Urinary bladder (tissue), 4 donors: ENCODE results near the gene GINS2. TPM values are rescaled to one million over a fixed set of nuclear protein-coding genes. Genes with fewer than 3 reads are reported as not detected.

Source experiments
- DNase-seq: peaks from one replicate; pipeline ENCODE4 v3.0.0-alpha.2; 2015; ENCODE audit errors: extremely low spot score
- H3K27ac ChIP-seq: one replicate; pipeline ENCODE4 v1.5.1; 2013; ENCODE audit warnings: low read depth, mild to moderate bottlenecking, moderate library complexity
- H3K36me3 ChIP-seq: one replicate; pipeline ENCODE4 v1.6.1; 2013; ENCODE audit warnings: mild to moderate bottlenecking, moderate library complexity; ENCODE audit not compliant: insufficient read depth
- H3K4me1 ChIP-seq: one replicate; pipeline ENCODE4 v1.6.1; 2013; ENCODE audit warnings: mild to moderate bottlenecking, moderate library complexity; ENCODE audit not compliant: insufficient read depth
- H3K4me3 ChIP-seq: one replicate; pipeline ENCODE4 v1.5.1; 2013; ENCODE audit warnings: low read depth, low read length
- WGBS: extraction: QIAGEN DNeasy Blood & Tissue Kit; methylation state at CpG from one replicate; pipeline ENCODE4 v1.1.7; 2013; 5-methylcytosine and 5-hydroxymethylcytosine counted together
- polyA plus RNA-seq: library from polyadenylated mRNA; stranded (reverse); fragments of 200-250 nt; gene quantifications from one replicate; pipeline ENCODE4 v1.2.3, GENCODE V29; 2013
- total RNA-seq: library from RNA; depleted of rRNA; stranded (reverse); fragments of >200 nt; gene quantifications from one replicate; pipeline ENCODE4 v1.2.3, GENCODE V29; 2014
- donor health status: healthy with polysubstance abuse.
- donor health status: healthy.

Gene GINS2
- total and polyA plus RNA-seq, 2 donors = 0.82 to 6.9 TPM

- WGBS = 93% methylated on average over 27 of the region's 27 CpGs
- no peaks in the 10 kb centered on the region for H3K4me1 ChIP-seq
- no peak overlapping the region for H3K27ac ChIP-seq
- H3K4me3 ChIP-seq = no peak overlapping the region
- no peak for DNase-seq
- peaks cover 6% of the 10 kb centered on the region for H3K36me3 ChIP-seq
Observed at GRCh38 chr16:85664580-85665372, 24.0 kb downstream of the GINS2 start.

DNA sequence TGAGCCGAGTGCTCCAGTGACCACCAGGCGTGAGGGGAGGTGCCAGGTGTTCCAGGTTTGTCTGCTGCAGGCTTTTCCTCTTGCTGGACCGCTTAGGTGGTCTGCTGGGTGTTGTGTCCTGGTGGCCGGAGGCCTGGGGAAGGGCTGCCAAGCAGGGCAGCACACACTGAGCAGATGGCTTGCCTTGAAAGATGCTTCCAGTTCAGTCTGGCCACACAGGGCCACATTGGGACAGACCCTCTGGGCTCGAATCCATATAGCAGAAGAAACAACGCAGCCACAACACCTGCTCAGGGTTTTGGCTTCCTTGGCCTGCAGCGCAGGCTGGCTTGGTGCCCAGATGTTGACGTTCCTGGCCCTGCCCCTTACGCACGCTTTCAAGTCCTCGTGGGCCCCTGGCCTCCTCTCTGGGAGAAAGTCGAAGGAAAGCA is 24.8 kb downstream of the GINS2 start:
- 54% methylated on average over 12 of the region's 12 CpGs for WGBS
- no peak for DNase-seq
- Histone ChIP-seq H3K4me1 (no peaks in the 10 kb centered on the region), H3K27ac (no peak overlapping the region), H3K36me3 (peaks cover 6% of the 10 kb centered on the region), H3K4me3 (no peak overlapping the region)

GRCh38 chr16:85662976-85663830 is 25.6 kb downstream of the GINS2 start:
- Histone ChIP-seq H3K36me3 (peaks cover 6% of the 10 kb centered on the region), H3K4me3 (no peak overlapping the region), H3K27ac (no peak overlapping the region), H3K4me1 (no peaks in the 10 kb centered on the region)
- whole genome bisulfite sequencing = 93% methylated on average over 38 of the region's 38 CpGs
- DNase-seq = no peak

GRCh38 chr16:85662482-85662812 is 26.3 kb downstream of the GINS2 start:
- Histone ChIP-seq H3K4me3 (no peak overlapping the region), H3K4me1 (no peaks in the 10 kb centered on the region), H3K27ac (no peak overlapping the region), H3K36me3 (peaks cover 5% of the 10 kb centered on the region)
- 81% methylated on average over 3 of the region's 3 CpGs for WGBS
- DNase-seq = no peak

DNA sequence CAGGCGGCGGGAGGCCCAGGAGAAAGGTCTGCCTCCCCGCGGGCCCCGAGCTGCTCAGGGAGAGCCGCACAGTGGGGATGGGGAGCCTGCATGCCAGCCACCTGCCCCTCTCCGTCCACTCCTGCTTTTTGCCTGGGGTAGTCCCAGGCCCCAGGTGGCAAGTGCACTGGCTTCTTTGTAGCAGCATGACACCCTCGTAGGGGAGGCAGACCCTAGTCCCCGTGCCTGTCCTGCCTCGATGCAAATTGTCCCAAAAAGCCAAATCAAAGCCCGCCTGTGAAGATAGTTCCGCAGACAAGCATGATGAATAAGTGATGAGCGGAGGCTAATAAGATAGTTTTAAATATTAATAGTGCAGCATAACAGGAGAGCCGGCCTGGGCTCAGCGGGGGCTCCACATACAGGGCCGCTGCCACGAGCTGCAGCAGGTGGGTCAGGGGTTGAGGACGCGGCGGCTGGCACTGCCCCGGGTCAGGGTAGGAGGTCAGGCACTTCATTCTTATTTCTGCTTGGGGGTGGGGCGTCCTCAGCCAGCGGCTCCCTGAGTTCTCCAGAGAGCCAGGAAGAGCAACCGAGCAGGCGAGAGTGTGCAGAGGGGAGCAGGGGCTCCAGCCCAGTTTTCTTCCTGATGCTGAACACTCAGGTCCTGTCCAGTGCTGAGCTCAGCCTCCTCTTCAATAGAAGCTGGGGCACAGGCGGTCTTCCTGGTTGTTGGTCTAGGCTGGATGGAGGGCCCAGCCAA is 26.8 kb downstream of the GINS2 start:
- 92% methylated on average over 26 of the region's 26 CpGs for WGBS
- Histone ChIP-seq H3K4me3 (no peak overlapping the region), H3K4me1 (no peaks in the 10 kb centered on the region), H3K27ac (no peak overlapping the region), H3K36me3 (peaks cover 5% of the 10 kb centered on the region)
- DNase-seq = no peak

DNA sequence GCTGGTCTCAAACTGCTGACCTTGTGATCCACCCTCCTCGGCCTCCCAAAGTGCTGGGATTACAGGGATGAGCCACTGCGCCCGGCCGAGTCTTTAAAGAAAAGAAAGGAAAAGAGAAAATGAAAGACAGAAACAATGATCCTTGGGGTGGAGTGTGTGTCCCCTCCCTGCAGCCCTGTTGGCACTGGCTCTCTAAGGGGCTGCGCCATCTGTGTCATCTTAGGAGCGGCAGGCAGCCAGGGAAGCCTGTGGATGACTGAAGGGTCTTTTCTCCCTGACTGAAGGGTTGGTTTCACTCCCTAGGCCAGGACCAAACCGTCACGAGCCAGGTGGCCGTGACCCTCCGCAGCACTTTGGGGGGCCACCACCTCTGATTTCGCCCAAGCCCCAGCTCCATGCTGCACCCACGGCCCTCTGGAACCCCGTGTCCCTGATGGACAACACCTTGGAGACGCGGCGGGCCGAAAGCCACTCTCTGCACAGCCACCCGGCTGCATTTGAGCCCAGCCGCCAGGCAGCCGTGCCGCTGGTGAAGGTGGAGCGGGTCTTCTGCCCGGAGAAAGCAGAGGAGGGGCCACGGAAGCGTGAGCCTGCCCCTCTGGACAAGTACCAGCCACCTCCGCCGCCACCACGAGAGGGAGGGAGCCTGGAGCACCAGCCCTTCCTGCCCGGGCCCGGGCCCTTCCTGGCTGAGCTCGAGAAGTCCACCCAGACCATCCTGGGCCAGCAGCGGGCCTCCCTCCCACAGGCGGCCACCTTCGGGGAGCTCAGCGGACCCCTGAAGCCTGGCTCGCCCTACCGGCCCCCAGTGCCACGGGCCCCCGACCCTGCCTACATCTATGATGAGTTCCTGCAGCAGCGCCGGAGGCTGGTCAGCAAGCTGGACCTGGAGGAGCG is 27.7 kb downstream of the GINS2 start:
- Histone ChIP-seq H3K27ac (no peak overlapping the region), H3K36me3 (peaks cover 7% of the 10 kb centered on the region), H3K4me3 (no peak overlapping the region), H3K4me1 (no peaks in the 10 kb centered on the region)
- 94% methylated on average over 42 of the region's 42 CpGs for WGBS
- no peak for DNase-seq

- no peaks in the 10 kb centered on the region for H3K4me1 ChIP-seq
- 77% methylated on average over 12 of the region's 12 CpGs for WGBS
- no peak overlapping the region for H3K4me3 ChIP-seq
- DNase-seq = no peak
- peaks cover 8% of the 10 kb centered on the region for H3K36me3 ChIP-seq
- no peak overlapping the region for H3K27ac ChIP-seq
Observed at GRCh38 chr16:85659805-85660511, 28.8 kb downstream of the GINS2 start.

- 93% methylated on average over 8 of the region's 8 CpGs for WGBS
- Histone ChIP-seq H3K36me3 (peaks cover 8% of the 10 kb centered on the region), H3K27ac (no peak overlapping the region), H3K4me3 (no peak overlapping the region), H3K4me1 (no peaks in the 10 kb centered on the region)
- DNase-seq = no peak
Observed at GRCh38 chr16:85659336-85659735, 29.4 kb downstream of the GINS2 start.

DNA sequence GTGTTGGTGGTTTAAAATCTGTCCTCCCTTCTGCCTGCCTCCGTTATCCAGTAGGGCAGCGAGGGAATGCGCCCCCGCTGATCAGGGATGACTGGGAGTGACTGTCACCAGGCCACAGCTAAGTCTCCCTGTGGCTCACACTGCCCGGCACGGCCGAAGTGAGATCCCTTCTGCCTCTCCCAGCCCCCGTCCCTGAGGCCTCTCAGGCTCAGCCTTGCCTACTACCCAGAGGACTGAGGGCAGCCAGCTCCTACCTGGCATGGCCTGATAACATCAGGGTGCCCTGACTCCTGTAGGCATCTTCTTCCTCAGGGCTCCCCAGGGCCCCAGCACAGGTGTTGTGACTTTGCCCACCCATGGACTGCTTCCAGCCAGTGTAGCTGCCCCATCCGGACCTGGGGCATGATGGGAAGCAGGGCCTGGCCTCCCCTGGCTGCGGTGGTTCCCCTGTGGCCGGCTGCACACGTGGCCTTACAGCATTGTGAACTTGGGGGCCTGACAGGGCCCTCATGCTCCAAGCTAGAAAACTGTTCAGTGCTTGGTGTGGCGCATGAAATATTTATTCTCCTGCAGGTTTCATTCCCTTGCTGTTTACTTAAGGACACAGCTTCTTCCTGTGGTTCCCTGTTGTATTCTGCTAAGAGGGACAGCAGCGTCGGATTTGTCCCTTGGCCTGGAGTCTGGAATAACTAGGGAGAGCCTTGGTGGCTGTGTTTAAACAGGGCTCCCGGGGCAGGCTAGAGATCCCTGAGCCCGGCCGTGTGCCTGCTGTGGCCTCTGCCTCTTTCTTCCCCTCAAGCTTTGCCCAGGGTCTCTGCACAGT is 30.0 kb downstream of the GINS2 start:
- H3K27ac ChIP-seq = no peak overlapping the region

GRCh38 chr16:85657996-85658395 is 30.8 kb downstream of the GINS2 start:
- Histone ChIP-seq H3K36me3 (peaks cover 5% of the 10 kb centered on the region), H3K27ac (no peak overlapping the region), H3K4me1 (no peaks in the 10 kb centered on the region), H3K4me3 (no peak overlapping the region)
- DNase-seq = no peak
- WGBS = 90% methylated on average over 3 of the region's 3 CpGs

More for the DNA sequence above, 30.0 kb downstream of the GINS2 start:
- peaks cover 7% of the 10 kb centered on the region for H3K36me3 ChIP-seq
- H3K4me1 ChIP-seq = no peaks in the 10 kb centered on the region
- no peak for DNase-seq
- WGBS = 94% methylated on average over 18 of the region's 18 CpGs
- H3K4me3 ChIP-seq = no peak overlapping the region

GRCh38 chr16:85657267-85657650 is 31.5 kb downstream of the GINS2 start:
- Histone ChIP-seq H3K27ac (no peak overlapping the region), H3K4me1 (no peaks in the 10 kb centered on the region), H3K4me3 (no peak overlapping the region), H3K36me3 (peaks cover 5% of the 10 kb centered on the region)
- no peak for DNase-seq
- WGBS = 96% methylated on average over 21 of the region's 21 CpGs
